ENCODE data around the gene RPL4. TPM values are rescaled to one million over a fixed set of nuclear protein-coding genes. Genes with fewer than 3 reads are reported as not detected.

Gene RPL4
- total RNA-seq, 1 experiment from 2014 or later: 3,988 TPM

GRCh38 chr15:66535056-66535455 lies 30.4 kb upstream of the RPL4 start:
- no peak for DNase-seq
- TF ChIP-seq CTCF (conservative IDR thresholded peaks at IDR 0.05): no peak
- H3K36me3 Mint-ChIP-seq (ENCODE audit: insufficient read depth in 1 of 3, low read depth in 3 of 3): peaks cover 12 to 57% (median 45%) of the 10 kb centered on the region in 3 experiments; a peak in 6 of 7 replicates
- Histone ChIP-seq H3K79me1 (ENCODE audit: insufficient read depth, low read depth, low read length, poor library complexity, severe bottlenecking) (no peaks in the 10 kb centered on the region), H4K5ac (ENCODE audit: insufficient read length, low read depth, low read length) (no peak overlapping the region), H3K27ac (ENCODE audit: insufficient read length, low read depth, low read length) (no peak overlapping the region), H2BK120ac (ENCODE audit: low read depth, low read length, poor library complexity, severe bottlenecking) (no peak overlapping the region), H2BK20ac (ENCODE audit: low read depth, low read length, poor library complexity, severe bottlenecking) (no peak overlapping the region), H3K23me2 (ENCODE audit: insufficient read length, low read depth, low read length, poor library complexity, severe bottlenecking) (no peaks in the 10 kb centered on the region), H3K18ac (ENCODE audit: insufficient read length, low read depth, low read length) (no peak overlapping the region), H2BK12ac (ENCODE audit: insufficient read length, low read depth, low read length) (no peak overlapping the region), H2AFZ (ENCODE audit: low read length) (no peak overlapping the region), H2BK15ac (ENCODE audit: low read depth, low read length) (no peak overlapping the region), H3K79me2 (ENCODE audit: insufficient read depth, low read length) (no peaks in the 10 kb centered on the region), H2BK5ac (ENCODE audit: insufficient read length, low read length) (no peak overlapping the region), H3K9me3 (ENCODE audit: control insufficient read depth, low read depth, low read length) (no peaks in the 10 kb centered on the region), H3K23ac (ENCODE audit: insufficient read length, low read depth, low read length) (no peak overlapping the region), H3K4ac (ENCODE audit: low read depth, low read length) (no peak overlapping the region), H3K4me1 (ENCODE audit: insufficient read depth, low read length) (no peaks in the 10 kb centered on the region), H3K4me2 (ENCODE audit: insufficient read depth, insufficient read length, low read length) (no peak overlapping the region), H3T11ph (ENCODE audit: low read length) (no peak overlapping the region), H2AK5ac (ENCODE audit: insufficient read length, low read length) (no peak overlapping the region), H3K27me3 (ENCODE audit: insufficient read depth, low read length) (no peaks in the 10 kb centered on the region), H3K56ac (ENCODE audit: insufficient read length, low read depth, low read length) (no peak overlapping the region), H4K91ac (ENCODE audit: insufficient read length, low read depth, low read length) (no peak overlapping the region), H4K8ac (replicated peaks; ENCODE audit: insufficient read length, low read depth, low read length) (no peak overlapping the region), H4K20me1 (ENCODE audit: control insufficient read depth, insufficient read depth, insufficient read length) (no peaks in the 10 kb centered on the region), H3K14ac (ENCODE audit: insufficient read depth, low read length) (no peak overlapping the region), H3K9ac (ENCODE audit: extremely low read depth, insufficient read length, low read length) (no peak overlapping the region)
- H3K27me3 Mint-ChIP-seq (ENCODE audit: low read depth): no peaks in the 10 kb centered on the region
- no peak overlapping the region for H3K4me3 Mint-ChIP-seq
- H3K27ac Mint-ChIP-seq: no peak overlapping the region; a peak in 1 of 7 replicates
- no peaks in the 10 kb centered on the region for H3K9me3 Mint-ChIP-seq
- no peaks in the 10 kb centered on the region for H3K4me1 Mint-ChIP-seq
- WGBS (ENCODE audit: extremely low coverage, insufficient read length, low lambda C conversion rate): no CpG with 5 or more reads among the region's 9 CpGs

Measured in H9 (cell line).